ENCODE measurements around the gene DLGAP4. TPM values are rescaled to one million over a fixed set of nuclear protein-coding genes. Genes with fewer than 3 reads are reported as not detected.

Gene DLGAP4
- total and polyA plus RNA-seq, 2 of the 13 experiments (the other 11 are each of a cell fraction or from before 2014, with no cell fraction given) = 15.2 to 26.7 TPM

DNA sequence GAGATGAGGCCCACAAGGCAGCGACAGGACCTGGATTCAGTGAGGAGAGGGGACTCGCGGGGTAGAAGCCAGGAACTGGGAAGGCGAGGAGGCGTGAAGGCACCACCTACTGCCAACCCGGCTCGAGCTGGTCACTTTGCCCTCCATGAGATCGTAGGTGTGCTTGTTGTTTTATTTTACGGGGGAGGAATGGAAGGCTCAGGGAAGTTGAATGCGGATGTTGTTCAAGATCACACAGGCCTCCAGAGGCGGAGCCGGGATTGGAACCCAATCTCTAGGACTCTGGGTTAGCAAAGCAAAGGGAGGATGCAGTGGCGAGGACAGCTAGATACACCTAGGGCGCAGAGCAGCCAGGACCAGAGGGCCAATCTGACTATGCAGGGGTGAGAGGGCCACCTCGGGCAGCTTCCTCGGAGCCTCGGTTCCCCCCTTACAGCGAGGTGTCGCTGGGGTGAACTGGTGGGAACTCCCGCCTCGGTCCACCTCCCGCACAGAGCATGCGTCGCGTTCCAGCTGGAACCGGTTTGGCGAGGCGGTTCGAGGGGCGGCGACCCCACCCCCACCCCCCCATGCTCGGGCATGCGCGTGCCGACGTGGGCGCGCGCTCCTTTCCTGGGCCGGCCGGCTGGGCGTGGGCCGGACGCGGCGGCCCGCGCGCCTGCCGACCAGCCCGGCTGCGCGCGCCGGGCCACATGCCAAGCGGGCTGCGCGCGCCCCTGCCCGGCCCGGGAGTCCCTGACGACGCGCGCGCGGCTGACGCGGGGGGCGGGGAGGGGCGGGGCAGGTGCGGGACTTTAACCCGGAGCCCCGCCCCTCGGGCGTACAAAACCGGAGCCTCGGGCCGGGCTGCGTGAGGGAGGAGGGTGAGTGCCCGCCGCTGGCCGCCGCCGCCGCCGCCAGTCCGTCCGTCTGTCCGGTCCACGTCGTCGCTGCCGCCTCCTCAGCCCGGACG is 154.8 kb downstream of the DLGAP4 start (continued):
- TF ChIP-seq ZNF704 (CRISPR knock-in tag; IDR thresholded peaks at IDR 0.05; ENCODE audit: borderline replicate concordance) = peak; percentile 93; the same call in 1 of the 2 replicates
- TF ChIP-seq FOXA3 (CRISPR knock-in tag; IDR thresholded peaks at IDR 0.05) = no peak
- no peak for TF ChIP-seq SNAI1 (CRISPR knock-in tag; IDR thresholded peaks at IDR 0.05; ENCODE audit: borderline replicate concordance)
- TF ChIP-seq ZKSCAN5 (CRISPR knock-in tag; IDR thresholded peaks at IDR 0.05) = peak; percentile 62; the same call in 1 of the 2 replicates
- peak; percentile 71; the same call in 1 of the 2 replicates for TF ChIP-seq KAT8 (CRISPR knock-in tag; IDR thresholded peaks at IDR 0.05)
- peak; percentile 82; the same call in 1 of the 2 replicates for TF ChIP-seq TSC22D2 (CRISPR knock-in tag; IDR thresholded peaks at IDR 0.05; ENCODE audit: borderline replicate concordance)
- TF ChIP-seq ZSCAN20 (CRISPR knock-in tag; IDR thresholded peaks at IDR 0.05; ENCODE audit: borderline replicate concordance) = no peak
- no peak for TF ChIP-seq ZC3H13 (CRISPR knock-in tag; IDR thresholded peaks at IDR 0.05)
- TF ChIP-seq, protein P1, sequence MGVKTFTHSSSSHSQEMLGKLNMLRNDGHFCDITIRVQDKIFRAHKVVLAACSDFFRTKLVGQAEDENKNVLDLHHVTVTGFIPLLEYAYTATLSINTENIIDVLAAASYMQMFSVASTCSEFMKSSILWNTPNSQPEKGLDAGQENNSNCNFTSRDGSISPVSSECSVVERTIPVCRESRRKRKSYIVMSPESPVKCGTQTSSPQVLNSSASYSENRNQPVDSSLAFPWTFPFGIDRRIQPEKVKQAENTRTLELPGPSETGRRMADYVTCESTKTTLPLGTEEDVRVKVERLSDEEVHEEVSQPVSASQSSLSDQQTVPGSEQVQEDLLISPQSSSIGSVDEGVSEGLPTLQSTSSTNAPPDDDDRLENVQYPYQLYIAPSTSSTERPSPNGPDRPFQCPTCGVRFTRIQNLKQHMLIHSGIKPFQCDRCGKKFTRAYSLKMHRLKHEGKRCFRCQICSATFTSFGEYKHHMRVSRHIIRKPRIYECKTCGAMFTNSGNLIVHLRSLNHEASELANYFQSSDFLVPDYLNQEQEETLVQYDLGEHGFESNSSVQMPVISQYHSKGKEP (CRISPR knock-in tag; IDR thresholded peaks at IDR 0.05) = no peak; the same call in 1 of the 2 replicates
- TF ChIP-seq ZNF782 (CRISPR knock-in tag; IDR thresholded peaks at IDR 0.05; ENCODE audit: borderline replicate concordance) = peak; percentile 97
- peak; percentile 85; the same call in 1 of the 2 replicates for TF ChIP-seq RFXAP (CRISPR knock-in tag; IDR thresholded peaks at IDR 0.05; ENCODE audit: borderline replicate concordance)
- peak; percentile 61; the same call in 1 of the 2 replicates for TF ChIP-seq E2F1 (CRISPR knock-in tag; IDR thresholded peaks at IDR 0.05)
- TF ChIP-seq ZNF597 (CRISPR knock-in tag; IDR thresholded peaks at IDR 0.05) = no peak
- TF ChIP-seq STAG1 (CRISPR knock-in tag; IDR thresholded peaks at IDR 0.05) = 0 out of 2 replicates have a peak, but pooled peaks have one; percentile 3
- no peak for TF ChIP-seq SP1 (IDR thresholded peaks at IDR 0.05)
- peak; percentile 81 for TF ChIP-seq SP1 (CRISPR knock-in tag; IDR thresholded peaks at IDR 0.05)
- no peak; the same call in 1 of the 2 replicates for TF ChIP-seq FOXO1 (CRISPR knock-in tag; IDR thresholded peaks at IDR 0.05)
- no peak for TF ChIP-seq PBX2 (CRISPR knock-in tag; IDR thresholded peaks at IDR 0.05)
- peak; percentile 88; the same call in 1 of the 2 replicates for TF ChIP-seq ZNF614 (CRISPR knock-in tag; IDR thresholded peaks at IDR 0.05; ENCODE audit: borderline replicate concordance)
- TF ChIP-seq ZNF331 (CRISPR knock-in tag; IDR thresholded peaks at IDR 0.05) = peak; percentile 62; the same call in 1 of the 2 replicates
- peak; percentile 96 for TF ChIP-seq SALL2 (CRISPR knock-in tag; IDR thresholded peaks at IDR 0.05)
- TF ChIP-seq ZNF3 (CRISPR knock-in tag; IDR thresholded peaks at IDR 0.05) = no peak
- TF ChIP-seq RFXANK (CRISPR knock-in tag; IDR thresholded peaks at IDR 0.05) = peak; percentile 50; the same call in 1 of the 2 replicates
- TF ChIP-seq NFKB2 (CRISPR knock-in tag; IDR thresholded peaks at IDR 0.05; ENCODE audit: borderline replicate concordance) = peak; percentile 98

Measured in HepG2 (cell line).